Stimulated activated CD4-positive, alpha-beta T cell treated with anti-CD3 and anti-CD28 coated beads, Interleukin-2, amount 100 ng/mL, for 24 hours (primary cell): Measurements from ENCODE around the gene LGALS4.
A peak's percentile ranks its signal among the peaks of the same experiment; 100 is the strongest.
"Not testable (repeated sequence)": the region's sequence is repeated elsewhere in the genome, so short reads cannot be mapped to it uniquely, and the experiment has no call there.

Experiments
- DNase-seq, 2 donors: peaks; one replicate each; pipeline ENCODE4 v3.0.0-alpha.2; 2020

Gene LGALS4

GRCh38 chr19:38812841-38813320 lies at the start of gene LGALS4:
Gene LGALS4 (minus strand): TSS chr19:38812945. CDS start chr19:38812886, 59 bp downstream.
- no peak for DNase-seq

- DNase-seq = no peak
Observed at GRCh38 chr19:38861368-38861767, 48.6 kb upstream of the LGALS4 start.

GRCh38 chr19:38859631-38860204 lies 47.0 kb upstream of the LGALS4 start:
- DNase-seq = not testable (repeated sequence)

- no peak for DNase-seq
Observed at GRCh38 chr19:38856813-38857212, 44.1 kb upstream of the LGALS4 start.

GRCh38 chr19:38855751-38856150 lies 43.0 kb upstream of the LGALS4 start:
- not testable (repeated sequence) for DNase-seq

GRCh38 chr19:38854961-38855360 lies 42.2 kb upstream of the LGALS4 start:
- not testable (repeated sequence) for DNase-seq

GRCh38 chr19:38853214-38853613 lies 40.5 kb upstream of the LGALS4 start:
- no peak for DNase-seq

- peak; percentile 63 to 67 for DNase-seq
Observed at GRCh38 chr19:38852231-38853044, 39.7 kb upstream of the LGALS4 start.

- DNase-seq = peak; percentile 91 to 93
Observed at GRCh38 chr19:38851622-38852230, 39.0 kb upstream of the LGALS4 start.

GRCh38 chr19:38850976-38851621 lies 38.4 kb upstream of the LGALS4 start:
- DNase-seq = peak; percentile 51 to 54

- DNase-seq = peak in 1 of 2 donors; percentile 98
Observed at GRCh38 chr19:38850436-38850975, 37.8 kb upstream of the LGALS4 start.

GRCh38 chr19:38849860-38850435 lies 37.2 kb upstream of the LGALS4 start, which contains the start of gene HNRNPL:
Gene HNRNPL (minus strand): TSS chr19:38849986. CDS start chr19:38849966, 20 bp downstream.
- DNase-seq = peak; percentile 98 to 99

- DNase-seq = peak; percentile 99
Observed at GRCh38 chr19:38849147-38849859, 36.6 kb upstream of the LGALS4 start.

- no peak for DNase-seq
Observed at GRCh38 chr19:38848299-38849146, 35.8 kb upstream of the LGALS4 start.

- DNase-seq = no peak
Observed at GRCh38 chr19:38846097-38846496, 33.4 kb upstream of the LGALS4 start.

- no peak for DNase-seq
Observed at GRCh38 chr19:38845374-38846024, 32.8 kb upstream of the LGALS4 start.

- DNase-seq = no peak
Observed at GRCh38 chr19:38844093-38844686, 31.4 kb upstream of the LGALS4 start.

- DNase-seq = no peak
Observed at GRCh38 chr19:38843175-38843758, 30.5 kb upstream of the LGALS4 start.

GRCh38 chr19:38842439-38843174 lies 29.9 kb upstream of the LGALS4 start:
- DNase-seq = peak; percentile 55 to 58
